Left ventricle myocardium inferior (tissue), 1 donor: Measurements from ENCODE around the gene POLR3K. TPM values are rescaled to one million over a fixed set of nuclear protein-coding genes. Genes with fewer than 3 reads are reported as not detected.

Experiments used
- DNase-seq: peaks from one replicate; pipeline ENCODE4 v3.0.0-alpha.2; 2020
- H3K27ac ChIP-seq: fragments of 200-600 bp; replicated peaks from 2 replicates; pipeline ENCODE4 v1.8.0; 2021
- H3K27me3 ChIP-seq: fragments of 200-600 bp; 2 replicates; pipeline ENCODE4 v1.8.0; 2021; ENCODE audit warnings: low read depth
- H3K36me3 ChIP-seq: fragments of 200-600 bp; 2 replicates; pipeline ENCODE4 v1.8.0; 2021
- H3K4me1 ChIP-seq: fragments of 200-600 bp; 2 replicates; pipeline ENCODE4 v1.8.0; 2021
- H3K4me3 ChIP-seq: fragments of 200-600 bp; 2 replicates; pipeline ENCODE4 v1.8.0; 2021; ENCODE audit warnings: mild to moderate bottlenecking, moderate library complexity
- H3K9me3 ChIP-seq: fragments of 200-600 bp; replicated peaks from 2 replicates; pipeline ENCODE4 v1.8.0; 2021
- intact Hi-C: fragments of 100-400 bp; cut with micrococcal nuclease; formaldehyde crosslinking; loops from one replicate; pipeline ENCODE4 v1.11.0; 2022
- total RNA-seq: library from RNA; stranded (reverse); fragmentation: NEBNext Ultra II Directional; extraction: Animal tissue kit (Norgen Biotek cat#: 25700); gene quantifications from one replicate; pipeline ENCODE4 v1.2.1, GENCODE V29; 2021
- TF ChIP-seq, protein P1 (sequence below): fragments of 200-600 bp; IDR thresholded peaks from 2 replicates; pipeline ENCODE4 v1.8.0; 2021; ENCODE audit warnings: antibody characterized with exemption, mild to moderate bottlenecking, borderline replicate concordance
- donor health status: DM: no; HTN: yes; CAD: no; lungs with severe emphysema.

POLR3K gene
- total RNA-seq, 1 donor from 2014 or later = 11.7 TPM

DNA sequence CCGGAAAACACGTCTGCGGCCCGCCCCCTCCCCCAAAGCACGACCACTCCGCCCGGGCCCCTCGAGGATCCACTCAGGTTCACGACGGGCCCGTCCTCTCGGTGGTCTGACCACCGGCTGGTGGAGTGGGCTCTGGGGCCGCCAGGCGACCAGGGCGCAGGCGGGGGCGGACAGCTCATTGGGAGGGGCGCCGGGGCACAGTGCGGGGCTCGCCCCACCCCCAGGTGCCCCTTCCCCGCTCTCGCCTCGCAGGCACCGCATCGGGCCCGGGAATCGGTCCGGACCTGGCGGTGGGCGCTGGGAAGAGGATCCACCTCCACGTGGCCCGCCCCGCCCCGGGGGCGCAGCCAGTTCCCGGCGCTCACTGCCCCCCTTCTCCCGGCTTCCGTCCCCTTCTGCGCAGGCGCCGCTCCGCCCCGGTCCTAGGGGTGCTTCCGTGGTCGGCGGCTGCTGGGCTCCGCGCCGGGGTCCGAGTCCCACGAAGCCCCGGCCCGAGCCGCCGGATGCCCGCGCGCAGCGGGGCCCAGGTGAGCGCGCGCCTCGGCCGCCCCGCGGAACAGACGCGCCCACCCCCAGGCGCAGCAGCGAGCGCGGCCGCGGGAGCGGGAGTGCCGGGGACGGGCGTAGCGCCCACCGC, 24.5 kb upstream of the POLR3K start, which contains the start of gene MPG:
TSS of gene MPG (plus strand) at position 419 of the 637 bp plus-strand sequence. CDS start at position 504, 85 bp downstream.
- DNase-seq = peak; percentile 91
- Histone ChIP-seq H3K4me3 (peak within 1 kb of the TSS; percentile 88), H3K4me1 (peaks cover 73% of the 10 kb centered on the region), H3K27ac (peak within 1 kb of the TSS; percentile 96), H3K36me3 (peaks cover 22% of the 10 kb centered on the region), H3K27me3 (no peaks in the 10 kb centered on the region), H3K9me3 (no peaks in the 10 kb centered on the region)
- TF ChIP-seq, protein P1, sequence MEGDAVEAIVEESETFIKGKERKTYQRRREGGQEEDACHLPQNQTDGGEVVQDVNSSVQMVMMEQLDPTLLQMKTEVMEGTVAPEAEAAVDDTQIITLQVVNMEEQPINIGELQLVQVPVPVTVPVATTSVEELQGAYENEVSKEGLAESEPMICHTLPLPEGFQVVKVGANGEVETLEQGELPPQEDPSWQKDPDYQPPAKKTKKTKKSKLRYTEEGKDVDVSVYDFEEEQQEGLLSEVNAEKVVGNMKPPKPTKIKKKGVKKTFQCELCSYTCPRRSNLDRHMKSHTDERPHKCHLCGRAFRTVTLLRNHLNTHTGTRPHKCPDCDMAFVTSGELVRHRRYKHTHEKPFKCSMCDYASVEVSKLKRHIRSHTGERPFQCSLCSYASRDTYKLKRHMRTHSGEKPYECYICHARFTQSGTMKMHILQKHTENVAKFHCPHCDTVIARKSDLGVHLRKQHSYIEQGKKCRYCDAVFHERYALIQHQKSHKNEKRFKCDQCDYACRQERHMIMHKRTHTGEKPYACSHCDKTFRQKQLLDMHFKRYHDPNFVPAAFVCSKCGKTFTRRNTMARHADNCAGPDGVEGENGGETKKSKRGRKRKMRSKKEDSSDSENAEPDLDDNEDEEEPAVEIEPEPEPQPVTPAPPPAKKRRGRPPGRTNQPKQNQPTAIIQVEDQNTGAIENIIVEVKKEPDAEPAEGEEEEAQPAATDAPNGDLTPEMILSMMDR = no peak
- intact Hi-C loops = no loop called here

DNA sequence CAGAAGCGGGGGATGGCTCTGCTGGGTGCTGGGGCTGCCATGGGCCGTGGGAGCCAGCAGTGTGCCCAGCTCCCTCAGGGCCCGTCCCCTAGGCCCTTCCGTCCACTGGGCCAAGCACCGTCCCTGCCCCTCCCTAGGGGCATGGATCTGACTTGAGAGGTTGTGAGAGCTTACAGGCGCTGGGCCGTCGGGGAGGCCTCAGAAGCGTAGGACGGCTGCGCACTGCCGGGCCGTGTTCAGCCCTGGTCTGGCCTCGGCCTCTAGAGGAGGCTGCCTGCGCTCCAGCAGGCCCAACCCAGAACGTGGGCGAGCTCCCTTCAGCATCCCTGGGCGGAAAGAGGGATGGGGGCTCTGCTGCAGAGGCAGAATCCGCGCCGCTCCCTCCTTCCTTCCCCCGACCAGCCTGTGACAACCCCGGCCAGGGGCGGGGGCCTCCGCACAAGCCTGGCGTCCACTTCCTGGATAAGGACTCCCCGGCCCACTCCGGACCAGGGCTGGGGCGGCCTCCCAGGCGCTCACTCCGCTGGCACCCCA, 23.9 kb upstream of the POLR3K start:
- Histone ChIP-seq H3K36me3 (peaks cover 20% of the 10 kb centered on the region), H3K27ac (peak overlapping the region; percentile 96), H3K4me3 (peak overlapping the region; percentile 88), H3K4me1 (peaks cover 77% of the 10 kb centered on the region), H3K9me3 (no peaks in the 10 kb centered on the region), H3K27me3 (no peaks in the 10 kb centered on the region)
- TF ChIP-seq, protein P1 = no peak
- peak; percentile 67 for DNase-seq
- intact Hi-C loops = no loop called here

DNA sequence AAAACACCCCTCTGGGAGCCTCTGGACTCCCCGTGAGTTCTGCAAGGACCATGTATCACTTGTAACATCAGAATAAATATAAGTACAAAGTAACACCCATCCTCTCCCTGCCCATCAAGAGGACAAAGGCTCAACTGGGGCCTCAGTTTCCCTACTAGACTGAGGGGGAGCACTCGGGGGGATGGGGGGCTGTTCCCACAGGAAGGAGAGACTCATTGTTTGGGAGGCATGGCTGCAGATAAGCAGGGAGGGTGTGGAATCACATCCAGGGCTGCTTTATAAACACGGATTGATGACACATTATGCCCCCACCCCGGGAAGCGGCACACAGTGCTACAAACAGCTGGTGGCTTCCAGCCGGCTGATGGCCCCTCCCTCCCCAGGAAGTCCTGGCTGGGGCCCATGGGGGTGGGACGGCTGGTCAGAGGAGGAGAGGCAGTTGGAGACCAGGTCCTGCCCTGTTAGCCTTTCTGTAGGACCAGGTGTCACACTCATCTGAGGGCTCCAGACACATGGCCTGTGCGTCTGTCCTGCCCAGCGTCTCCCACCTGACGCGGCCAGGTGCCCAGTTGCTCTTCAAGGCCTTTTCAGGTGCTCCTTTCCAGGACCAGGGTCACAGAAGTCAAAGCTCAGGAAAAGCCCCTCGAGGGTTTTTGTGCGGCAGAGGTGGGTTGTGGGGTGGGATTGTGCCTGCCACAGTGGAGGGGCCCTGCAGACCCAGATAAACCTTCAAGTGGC, 23.3 kb upstream of the POLR3K start:
- Histone ChIP-seq H3K9me3 (no peaks in the 10 kb centered on the region), H3K4me1 (peaks cover 82% of the 10 kb centered on the region), H3K27me3 (no peaks in the 10 kb centered on the region), H3K27ac (peak overlapping the region; percentile 96), H3K4me3 (peak overlapping the region; percentile 88), H3K36me3 (peaks cover 20% of the 10 kb centered on the region)
- intact Hi-C loops = no loop called here
- DNase-seq = peak; percentile 88
- TF ChIP-seq, protein P1 = no peak

DNA sequence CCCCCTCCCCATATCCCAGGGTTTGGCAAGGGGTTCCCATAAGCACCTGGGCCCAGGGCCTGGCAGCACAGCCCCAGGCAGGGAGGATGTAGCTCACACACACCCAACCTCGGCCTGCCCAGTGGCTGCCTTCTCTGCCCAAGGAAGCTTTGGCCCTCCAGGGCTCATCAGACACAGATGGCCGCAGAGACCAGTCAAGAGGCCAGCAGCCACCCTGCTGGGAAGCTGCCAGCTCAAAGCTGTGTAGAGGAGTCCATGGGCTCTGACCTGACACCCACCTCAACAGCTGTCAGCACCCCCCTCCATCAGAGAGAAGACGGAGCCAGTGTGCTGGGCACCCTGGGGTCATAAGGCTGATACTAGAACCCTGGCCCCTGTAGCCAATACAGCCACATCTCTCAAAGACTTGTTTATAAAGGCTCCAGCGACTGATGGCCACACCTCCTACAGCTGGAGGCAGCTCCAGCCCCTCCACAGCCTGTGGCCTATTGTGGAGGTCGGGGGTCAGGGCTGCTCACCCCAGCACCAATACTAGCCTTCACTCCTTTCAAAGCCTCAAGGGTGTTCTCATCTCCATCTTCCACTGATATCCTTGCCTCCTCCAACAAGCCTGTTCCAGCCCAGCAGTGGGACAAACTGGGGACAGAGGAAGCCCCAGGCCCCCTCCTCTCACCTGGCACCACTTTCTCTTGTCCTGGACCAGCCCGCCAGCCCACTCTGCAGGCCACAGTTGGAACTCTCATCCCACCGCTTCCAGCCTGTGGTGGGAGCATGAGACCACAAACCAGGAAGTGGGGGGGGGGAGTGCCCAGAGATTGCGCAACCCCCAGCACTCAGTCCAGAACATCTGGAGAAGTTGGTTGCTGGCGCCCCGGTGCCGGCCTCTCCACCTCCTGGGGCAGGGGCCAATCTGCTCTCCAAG, 22.4 kb upstream of the POLR3K start:
- intact Hi-C loops = no loop called here
- Histone ChIP-seq H3K36me3 (peaks cover 15% of the 10 kb centered on the region), H3K4me3 (peak overlapping the region; percentile 88), H3K27me3 (no peaks in the 10 kb centered on the region), H3K4me1 (peaks cover 88% of the 10 kb centered on the region), H3K9me3 (no peaks in the 10 kb centered on the region), H3K27ac (peak overlapping the region; percentile 96)
- DNase-seq = peak; percentile 88
- TF ChIP-seq, protein P1 = peak; percentile 37
